ENCODE measurements around the gene MPHOSPH9.

Gene MPHOSPH9

DNA sequence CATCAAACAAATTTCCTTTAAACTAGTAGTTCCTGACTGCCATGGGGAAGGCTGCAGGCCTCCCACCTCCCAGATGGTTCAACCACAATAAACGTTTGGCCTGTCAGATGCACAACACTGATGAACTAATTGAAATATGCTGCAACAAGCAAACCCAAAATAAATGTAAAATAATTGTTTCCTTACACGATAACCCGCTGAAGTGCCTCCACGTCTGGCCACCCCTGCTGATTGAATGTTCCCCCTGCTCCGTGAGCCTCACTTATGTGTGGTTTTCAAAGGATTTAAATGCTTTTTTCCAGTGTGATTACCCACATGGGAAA lies 90.5 kb downstream of the MPHOSPH9 start:
- no peak for ATAC-seq
- TF ChIP-seq ESRRG (CRISPR knock-in tag; IDR thresholded peaks at IDR 0.05) (no peak), BACH2 (CRISPR knock-in tag; IDR thresholded peaks at IDR 0.05; ENCODE audit: borderline replicate concordance) (no peak)
- TF ChIP-seq, protein P1, sequence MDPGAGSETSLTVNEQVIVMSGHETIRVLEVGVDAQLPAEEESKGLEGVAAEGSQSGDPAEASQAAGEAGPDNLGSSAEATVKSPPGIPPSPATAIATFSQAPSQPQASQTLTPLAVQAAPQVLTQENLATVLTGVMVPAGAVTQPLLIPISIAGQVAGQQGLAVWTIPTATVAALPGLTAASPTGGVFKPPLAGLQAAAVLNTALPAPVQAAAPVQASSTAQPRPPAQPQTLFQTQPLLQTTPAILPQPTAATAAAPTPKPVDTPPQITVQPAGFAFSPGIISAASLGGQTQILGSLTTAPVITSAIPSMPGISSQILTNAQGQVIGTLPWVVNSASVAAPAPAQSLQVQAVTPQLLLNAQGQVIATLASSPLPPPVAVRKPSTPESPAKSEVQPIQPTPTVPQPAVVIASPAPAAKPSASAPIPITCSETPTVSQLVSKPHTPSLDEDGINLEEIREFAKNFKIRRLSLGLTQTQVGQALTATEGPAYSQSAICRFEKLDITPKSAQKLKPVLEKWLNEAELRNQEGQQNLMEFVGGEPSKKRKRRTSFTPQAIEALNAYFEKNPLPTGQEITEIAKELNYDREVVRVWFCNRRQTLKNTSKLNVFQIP (CRISPR knock-in tag; IDR thresholded peaks at IDR 0.05; ENCODE audit: borderline replicate concordance, low read depth), result no peak

DNA sequence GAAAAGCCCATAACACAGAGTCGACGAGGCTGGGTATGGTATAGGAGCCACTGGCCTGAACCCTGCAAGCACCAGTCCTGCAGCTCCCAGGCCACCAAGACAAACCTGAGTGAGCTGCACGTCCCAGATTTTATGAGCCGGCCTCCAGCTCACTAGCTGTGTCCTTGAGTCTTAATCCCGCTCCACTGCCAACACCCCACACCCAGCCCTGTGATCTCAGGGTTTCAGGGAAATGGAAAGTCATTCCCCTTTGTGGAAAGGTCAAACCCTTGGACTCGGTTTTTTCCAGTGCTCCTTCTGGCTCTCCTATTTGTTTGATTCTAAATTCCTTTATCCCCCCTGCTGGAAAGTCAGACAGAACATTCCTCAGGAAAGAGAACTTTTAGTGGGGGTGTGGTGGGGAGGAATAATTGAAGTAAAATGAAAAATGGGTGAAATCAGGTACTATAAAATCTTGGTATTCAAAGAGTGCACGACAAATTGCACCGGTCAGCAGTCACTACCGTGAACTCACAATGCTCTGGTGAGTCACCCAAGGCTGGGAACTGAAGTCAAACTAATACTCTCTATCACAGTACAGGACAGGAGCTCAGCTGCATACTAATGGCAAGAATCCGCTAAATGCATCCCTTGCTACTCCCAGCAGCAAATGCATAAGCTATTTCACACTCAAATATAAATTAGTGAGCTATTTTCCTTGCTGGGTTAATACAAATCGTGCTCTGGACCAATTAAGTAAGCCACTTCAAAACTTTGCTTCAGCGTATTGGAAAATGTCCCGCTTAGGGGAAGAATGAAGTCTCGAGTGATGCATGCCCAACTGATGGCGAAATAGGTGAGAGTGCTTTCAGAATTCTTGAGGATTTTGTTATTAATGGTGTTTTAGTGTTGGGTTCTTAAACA lies 91.1 kb downstream of the MPHOSPH9 start:
- peak; percentile 92 for ATAC-seq
- TF ChIP-seq ARNTL (CRISPR knock-in tag; IDR thresholded peaks at IDR 0.05; ENCODE audit: borderline replicate concordance, low read depth), result no peak
- TF ChIP-seq ZFP3 (CRISPR knock-in tag; IDR thresholded peaks at IDR 0.05), result 0 out of 2 replicates have a peak, but pooled peaks have one; percentile 23

DNA sequence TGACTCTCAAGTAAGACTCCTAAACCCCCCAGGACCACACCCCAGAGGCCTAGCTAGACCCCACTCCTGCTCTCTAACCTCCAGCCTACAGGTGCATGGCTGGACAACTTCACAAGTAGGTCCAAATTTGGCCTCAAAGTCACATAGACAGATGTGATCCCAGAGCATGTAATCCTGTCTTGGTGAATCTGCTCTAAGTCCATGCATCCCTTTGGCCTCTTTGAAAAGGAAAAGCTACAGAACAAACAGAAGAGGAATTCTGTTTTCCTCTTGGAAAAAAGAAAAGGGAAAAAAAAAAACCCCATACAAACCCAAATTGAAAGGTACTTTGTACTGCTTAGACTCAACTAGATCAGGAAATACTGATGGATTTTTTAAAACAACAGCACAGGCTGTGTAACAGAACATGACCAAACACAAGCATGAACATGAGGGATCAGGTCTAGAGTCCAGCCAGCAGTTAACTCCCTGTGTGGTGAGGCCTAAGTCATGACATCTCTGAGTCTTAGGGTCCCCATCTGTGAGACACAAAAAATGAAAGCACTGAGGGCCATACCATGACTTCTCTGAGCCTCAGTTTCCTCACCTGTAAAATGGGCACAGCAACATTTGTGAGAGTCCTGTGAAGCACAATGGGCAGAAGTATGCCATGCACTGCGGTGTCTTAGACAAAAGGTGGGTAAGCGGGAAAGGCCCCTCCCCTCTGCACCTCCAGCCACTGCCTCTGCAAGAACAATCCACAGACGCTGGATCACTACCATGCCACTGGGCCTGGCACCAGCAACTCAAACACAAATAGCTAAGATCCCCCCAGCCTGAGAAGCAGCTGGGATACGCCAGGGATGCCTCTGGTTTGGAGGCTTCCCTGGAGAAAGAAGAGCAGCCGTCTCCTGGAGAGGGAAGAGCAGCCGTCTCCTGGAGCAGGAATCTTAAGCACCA lies 92.0 kb downstream of the MPHOSPH9 start:
- no peak for ATAC-seq
- TF ChIP-seq ZC3H10 (CRISPR knock-in tag; IDR thresholded peaks at IDR 0.05), result no peak
- TF ChIP-seq, protein P1 (CRISPR knock-in tag; IDR thresholded peaks at IDR 0.05; ENCODE audit: borderline replicate concordance, low read depth), result no peak
- TF ChIP-seq ZNF8 (CRISPR knock-in tag; IDR thresholded peaks at IDR 0.05), result no peak
- TF ChIP-seq GLIS3 (CRISPR knock-in tag; IDR thresholded peaks at IDR 0.05), result no peak
- TF ChIP-seq RARB (CRISPR knock-in tag; IDR thresholded peaks at IDR 0.05), result no peak
- no peak for TF ChIP-seq ZNF565 (CRISPR knock-in tag; conservative IDR thresholded peaks at IDR 0.05; ENCODE audit: low read depth)
- TF ChIP-seq, protein P2, sequence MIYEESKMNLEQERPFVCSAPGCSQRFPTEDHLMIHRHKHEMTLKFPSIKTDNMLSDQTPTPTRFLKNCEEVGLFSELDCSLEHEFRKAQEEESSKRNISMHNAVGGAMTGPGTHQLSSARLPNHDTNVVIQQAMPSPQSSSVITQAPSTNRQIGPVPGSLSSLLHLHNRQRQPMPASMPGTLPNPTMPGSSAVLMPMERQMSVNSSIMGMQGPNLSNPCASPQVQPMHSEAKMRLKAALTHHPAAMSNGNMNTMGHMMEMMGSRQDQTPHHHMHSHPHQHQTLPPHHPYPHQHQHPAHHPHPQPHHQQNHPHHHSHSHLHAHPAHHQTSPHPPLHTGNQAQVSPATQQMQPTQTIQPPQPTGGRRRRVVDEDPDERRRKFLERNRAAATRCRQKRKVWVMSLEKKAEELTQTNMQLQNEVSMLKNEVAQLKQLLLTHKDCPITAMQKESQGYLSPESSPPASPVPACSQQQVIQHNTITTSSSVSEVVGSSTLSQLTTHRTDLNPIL (CRISPR knock-in tag; IDR thresholded peaks at IDR 0.05; ENCODE audit: low read depth), result no peak
- TF ChIP-seq ARNTL (CRISPR knock-in tag; IDR thresholded peaks at IDR 0.05; ENCODE audit: borderline replicate concordance, low read depth), result no peak

DNA sequence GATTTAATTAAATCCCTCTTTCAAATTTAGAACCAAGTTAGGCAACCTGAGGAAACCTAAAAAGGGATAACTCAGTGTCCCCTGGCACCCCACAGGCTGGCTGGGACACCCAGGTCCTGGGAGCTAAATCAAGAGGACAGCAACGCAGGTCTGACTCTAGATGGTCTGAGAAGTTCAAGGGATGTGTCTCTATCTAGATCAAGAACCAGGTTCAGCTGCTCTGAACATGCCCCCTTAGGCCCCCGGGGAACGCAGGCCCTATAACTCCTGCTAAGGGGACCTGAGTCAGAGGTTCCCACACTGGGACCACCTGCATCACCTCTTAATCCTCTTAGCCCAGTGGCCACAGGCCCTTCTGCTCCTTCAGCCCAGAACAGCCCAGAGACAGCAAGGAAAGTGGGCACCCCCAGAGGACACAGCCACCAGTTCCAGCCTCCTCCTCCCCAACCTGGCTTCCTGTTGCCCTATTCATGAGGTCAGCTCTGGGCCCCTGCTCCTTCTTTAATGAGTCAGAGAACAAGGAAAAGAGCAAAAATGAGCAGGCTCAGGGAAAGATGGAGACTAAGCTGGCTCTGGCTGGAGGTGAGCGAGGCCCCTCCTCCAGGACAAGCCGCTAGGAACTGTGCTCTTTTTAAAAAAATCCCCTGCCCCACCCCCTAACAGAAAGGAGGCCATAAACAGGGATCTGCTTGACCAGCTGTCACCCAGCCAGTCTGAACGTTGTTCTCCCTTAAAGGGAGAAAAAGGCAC lies 92.8 kb downstream of the MPHOSPH9 start:
- TF ChIP-seq ZFP3 (CRISPR knock-in tag; IDR thresholded peaks at IDR 0.05), result no peak
- TF ChIP-seq TOX (CRISPR knock-in tag; IDR thresholded peaks at IDR 0.05; ENCODE audit: borderline replicate concordance), result no peak
- no peak for TF ChIP-seq OSR1 (CRISPR knock-in tag; IDR thresholded peaks at IDR 0.05)
- TF ChIP-seq GLIS3 (CRISPR knock-in tag; IDR thresholded peaks at IDR 0.05), result no peak
- TF ChIP-seq, protein P3, sequence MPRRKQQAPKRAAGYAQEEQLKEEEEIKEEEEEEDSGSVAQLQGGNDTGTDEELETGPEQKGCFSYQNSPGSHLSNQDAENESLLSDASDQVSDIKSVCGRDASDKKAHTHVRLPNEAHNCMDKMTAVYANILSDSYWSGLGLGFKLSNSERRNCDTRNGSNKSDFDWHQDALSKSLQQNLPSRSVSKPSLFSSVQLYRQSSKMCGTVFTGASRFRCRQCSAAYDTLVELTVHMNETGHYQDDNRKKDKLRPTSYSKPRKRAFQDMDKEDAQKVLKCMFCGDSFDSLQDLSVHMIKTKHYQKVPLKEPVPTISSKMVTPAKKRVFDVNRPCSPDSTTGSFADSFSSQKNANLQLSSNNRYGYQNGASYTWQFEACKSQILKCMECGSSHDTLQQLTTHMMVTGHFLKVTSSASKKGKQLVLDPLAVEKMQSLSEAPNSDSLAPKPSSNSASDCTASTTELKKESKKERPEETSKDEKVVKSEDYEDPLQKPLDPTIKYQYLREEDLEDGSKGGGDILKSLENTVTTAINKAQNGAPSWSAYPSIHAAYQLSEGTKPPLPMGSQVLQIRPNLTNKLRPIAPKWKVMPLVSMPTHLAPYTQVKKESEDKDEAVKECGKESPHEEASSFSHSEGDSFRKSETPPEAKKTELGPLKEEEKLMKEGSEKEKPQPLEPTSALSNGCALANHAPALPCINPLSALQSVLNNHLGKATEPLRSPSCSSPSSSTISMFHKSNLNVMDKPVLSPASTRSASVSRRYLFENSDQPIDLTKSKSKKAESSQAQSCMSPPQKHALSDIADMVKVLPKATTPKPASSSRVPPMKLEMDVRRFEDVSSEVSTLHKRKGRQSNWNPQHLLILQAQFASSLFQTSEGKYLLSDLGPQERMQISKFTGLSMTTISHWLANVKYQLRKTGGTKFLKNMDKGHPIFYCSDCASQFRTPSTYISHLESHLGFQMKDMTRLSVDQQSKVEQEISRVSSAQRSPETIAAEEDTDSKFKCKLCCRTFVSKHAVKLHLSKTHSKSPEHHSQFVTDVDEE (CRISPR knock-in tag; IDR thresholded peaks at IDR 0.05), result no peak
- TF ChIP-seq SNAI2 (CRISPR knock-in tag; IDR thresholded peaks at IDR 0.05), result no peak
- no peak for TF ChIP-seq CSDC2 (CRISPR knock-in tag; IDR thresholded peaks at IDR 0.05)
- no peak for TF ChIP-seq ISL1 (CRISPR knock-in tag; IDR thresholded peaks at IDR 0.05)
- peak; percentile 45 for ATAC-seq

Data from SK-N-SH treated with all-trans-retinoic acid at 6 μM for 48 hours (cell line).